Spleen (tissue), 11 donors: ENCODE measurements around the gene ROBO1. TPM values are rescaled to one million over a fixed set of nuclear protein-coding genes. Genes with fewer than 3 reads are reported as not detected.

Experiments
- DNase-seq: peaks from one replicate; pipeline ENCODE4 v3.0.0-alpha.2; 2020
- H3K27ac ChIP-seq, 8 donors: fragments of 200-600 bp; sonication (generic) in 7 of 8; 1 replicate in 4 of 8; 2 replicates in 4 of 8; pipeline versions ENCODE4 v1.5.0 to v1.8.0; 2016 to 2021; ENCODE audit warnings: inconsistent platforms in 4 of 8, mild to moderate bottlenecking in 4 of 8, moderate library complexity in 1 of 8
- H3K27me3 ChIP-seq, 7 donors: fragments of 200-600 bp; sonication (generic) in 6 of 7; replicated peaks in 1 of 7; 1 replicate in 4 of 7; 2 replicates in 3 of 7; pipeline versions ENCODE4 v1.5.0 to v1.8.0; 2016 to 2021; ENCODE audit warnings: inconsistent platforms in 3 of 7, mild to moderate bottlenecking in 1 of 7
- H3K36me3 ChIP-seq, 6 donors: fragments of 200-600 bp; sonication (generic) in 5 of 6; 1 replicate in 4 of 6; 2 replicates in 2 of 6; pipeline versions ENCODE4 v1.5.0 to v1.8.0; 2016 to 2021; ENCODE audit warnings: inconsistent platforms in 2 of 6
- H3K4me1 ChIP-seq, 6 donors: fragments of 200-600 bp; sonication (generic) in 5 of 6; 1 replicate in 3 of 6; 2 replicates in 3 of 6; pipeline versions ENCODE4 v1.5.0 to v1.8.0; 2016 to 2021; ENCODE audit warnings: inconsistent platforms in 3 of 6
- H3K4me3 ChIP-seq, 8 donors: fragments of 200-600 bp; sonication (generic) in 7 of 8; 1 replicate in 4 of 8; 2 replicates in 4 of 8; pipeline versions ENCODE4 v1.5.0 to v1.8.0; 2016 to 2021; ENCODE audit warnings: inconsistent platforms in 4 of 8, mild to moderate bottlenecking in 4 of 8, moderate library complexity in 2 of 8
- H3K9me3 ChIP-seq, 8 donors: fragments of 200-600 bp; sonication (generic) in 7 of 8; 1 replicate in 4 of 8; 2 replicates in 4 of 8; pipeline versions ENCODE4 v1.5.0 to v1.8.0; 2016 to 2021; ENCODE audit warnings: inconsistent platforms in 4 of 8
- CTCF ChIP-seq, 11 experiments: fragments of 200-600 bp in 7 of 11; fragments of 450-650 bp in 4 of 11; sonication (generic) in 4 of 11; IDR thresholded peaks in 8 of 11; conservative IDR thresholded peaks in 3 of 11; 1 replicate in 7 of 11; 2 replicates in 4 of 11; pipeline versions ENCODE4 v1.4.0 to v1.8.0; 2016 to 2021; ENCODE audit warnings: antibody characterized with exemption in 11 of 11, inconsistent platforms in 4 of 11, mild to moderate bottlenecking in 1 of 11
- POLR2A ChIP-seq, 3 donors: fragments of 450-650 bp; IDR thresholded peaks; one replicate each; pipeline ENCODE4 v1.5.1; 2017; ENCODE audit warnings: antibody characterized with exemption in 3 of 3, mild to moderate bottlenecking in 1 of 3
- POLR2AphosphoS5 ChIP-seq, 3 donors: sonication (generic); formaldehyde crosslinking; IDR thresholded peaks; one replicate each; pipeline ENCODE4 v1.5.1; 2017; ENCODE audit warnings: antibody characterized with exemption in 3 of 3
- WGBS, 5 donors: extraction: QIAGEN DNeasy Blood & Tissue Kit in 3 of 5; methylation state at CpG; one replicate each; pipeline versions ENCODE4 v1.1.5 to v1.1.7; 2013 to 2018; 5-methylcytosine and 5-hydroxymethylcytosine counted together
- intact Hi-C: fragments of 100-400 bp; cut with DNase I; formaldehyde crosslinking; loops from one replicate; pipeline ENCODE4 v1.15.0; 2023; ENCODE audit warnings: low total_unique reads
- polyA plus RNA-seq, 3 donors: library from polyadenylated mRNA; stranded (reverse); fragments of 200-250 nt; gene quantifications; one replicate each; pipeline ENCODE4 v1.2.1, GENCODE V29; 2013
- total RNA-seq, 7 donors: library from RNA; depleted of rRNA in 3 of 7; stranded (reverse); fragments of >200 nt in 3 of 7; fragmentation: NEBNext Ultra II Directional in 4 of 7; extraction: Animal tissue kit (Norgen Biotek cat#: 25700) in 4 of 7; gene quantifications; one replicate each; pipeline versions ENCODE4 v1.1.0 to v1.2.1, GENCODE V29; 2016 to 2021
- donor health status: healthy with polysubstance abuse.
- donor health status: DM: no; HTN: no; CAD: no; lungs with moderate emphysema.
- donor health status: DM: no; HTN: no; CAD: no.
- donor health status: Bipolar disorder and iron deficiency.
- donor health status: healthy.
- donor health status: DM: no; HTN: no; CAD: no.
- donor health status: DM: yes; HTN: yes; CAD: no.

The ROBO1 gene
- total and polyA plus RNA-seq, 10 donors = 3.4 to 37.3 (median 26.0) TPM

GRCh38 chr3:79297245-79297960 lies 470.4 kb downstream of the ROBO1 start:
- intact Hi-C loops = no loop called here
- H3K27ac ChIP-seq = no peak overlapping the region
- no peaks in the 10 kb centered on the region for H3K27me3 ChIP-seq
- no peaks in the 10 kb centered on the region for H3K36me3 ChIP-seq
- WGBS, 5 donors = 64 to 82% (median 75%) methylated on average over 1 of the region's 1 CpG
- H3K4me1 ChIP-seq = no peaks in the 10 kb centered on the region
- peaks cover 0 to 37% (median 15%) of the 10 kb centered on the region in 8 donors for H3K9me3 ChIP-seq
- TF ChIP-seq CTCF (IDR thresholded peaks at IDR 0.05 in 8 of 11, conservative IDR thresholded peaks at IDR 0.05 in 3 of 11) = no peak
- DNase-seq = no peak
- H3K4me3 ChIP-seq = no peak overlapping the region

- Histone ChIP-seq H3K4me1 (no peaks in the 10 kb centered on the region), H3K27ac (no peak overlapping the region), H3K4me3 (no peak overlapping the region), H3K36me3 (no peaks in the 10 kb centered on the region), H3K9me3 (peaks cover 0 to 2% (median 0%) of the 10 kb centered on the region in 8 donors), H3K27me3 (no peaks in the 10 kb centered on the region)
- no peak for DNase-seq
- TF ChIP-seq POLR2A (IDR thresholded peaks at IDR 0.05) (no peak), POLR2AphosphoS5 (IDR thresholded peaks at IDR 0.05) (no peak), CTCF (IDR thresholded peaks at IDR 0.05 in 8 of 11, conservative IDR thresholded peaks at IDR 0.05 in 3 of 11) (no peak)
- WGBS, 5 donors = 77 to 91% (median 85%) methylated on average over 3 of the region's 3 CpGs
- intact Hi-C loops = no loop called here
Observed at GRCh38 chr3:79286882-79287281, 480.9 kb downstream of the ROBO1 start.

- intact Hi-C loops = no loop called here
- Histone ChIP-seq H3K4me3 (no peak overlapping the region), H3K27ac (no peak overlapping the region), H3K27me3 (no peaks in the 10 kb centered on the region), H3K36me3 (no peaks in the 10 kb centered on the region), H3K9me3 (peaks cover 0 to 2% (median 0%) of the 10 kb centered on the region in 8 donors), H3K4me1 (no peaks in the 10 kb centered on the region)
- TF ChIP-seq POLR2A (IDR thresholded peaks at IDR 0.05) (no peak), POLR2AphosphoS5 (IDR thresholded peaks at IDR 0.05) (no peak), CTCF (IDR thresholded peaks at IDR 0.05 in 8 of 11, conservative IDR thresholded peaks at IDR 0.05 in 3 of 11) (no peak)
- DNase-seq = no peak
- 73 to 91% (median 85%) methylated on average over 2 of the region's 2 CpGs for WGBS, 5 donors
Observed at GRCh38 chr3:79285871-79286270, 481.9 kb downstream of the ROBO1 start.

- DNase-seq = no peak
- Histone ChIP-seq H3K4me1 (no peaks in the 10 kb centered on the region), H3K27ac (no peak overlapping the region), H3K4me3 (no peak overlapping the region), H3K9me3 (peaks cover 0 to 2% (median 0%) of the 10 kb centered on the region in 8 donors), H3K27me3 (no peaks in the 10 kb centered on the region), H3K36me3 (no peaks in the 10 kb centered on the region)
- TF ChIP-seq POLR2AphosphoS5 (IDR thresholded peaks at IDR 0.05) (no peak), CTCF (IDR thresholded peaks at IDR 0.05 in 8 of 11, conservative IDR thresholded peaks at IDR 0.05 in 3 of 11) (no peak), POLR2A (IDR thresholded peaks at IDR 0.05) (no peak)
- intact Hi-C loops = no loop called here
- 79 to 93% (median 91%) methylated on average over 3 of the region's 3 CpGs for WGBS, 5 donors
Observed at GRCh38 chr3:79285380-79285779, 482.4 kb downstream of the ROBO1 start.
